Vagina (tissue), 2 donors: ENCODE data around the gene IGSF9. TPM values are rescaled to one million over a fixed set of nuclear protein-coding genes. Genes with fewer than 3 reads are reported as not detected.

Source experiments
- DNase-seq, 2 donors: peaks; one replicate each; pipeline ENCODE4 v3.0.0-alpha.2; 2017; ENCODE audit errors: extremely low spot score in 2 of 2
- H3K27ac ChIP-seq: fragments of 200-600 bp; sonication (generic); one replicate; pipeline ENCODE4 v1.5.1; 2019
- H3K27me3 ChIP-seq: fragments of 200-600 bp; sonication (generic); one replicate; pipeline ENCODE4 v1.5.1; 2019
- H3K36me3 ChIP-seq, 2 donors: fragments of 200-600 bp; sonication (generic); one replicate each; pipeline ENCODE4 v1.5.1; 2017 to 2019
- H3K4me1 ChIP-seq: fragments of 200-600 bp; sonication (generic); one replicate; pipeline ENCODE4 v1.5.1; 2019
- H3K4me3 ChIP-seq, 2 donors: fragments of 200-600 bp; sonication (generic); 1 replicate in 1 of 2; 2 replicates in 1 of 2; pipeline ENCODE4 v1.5.1; 2016 to 2019
- H3K9me3 ChIP-seq: fragments of 200-600 bp; sonication (generic); one replicate; pipeline ENCODE4 v1.5.1; 2019
- POLR2A ChIP-seq, 2 donors: fragments of 450-650 bp; IDR thresholded peaks; one replicate each; pipeline ENCODE4 v1.6.1; 2017; ENCODE audit warnings: antibody characterized with exemption in 2 of 2, mild to moderate bottlenecking in 2 of 2, moderate library complexity in 2 of 2
- POLR2AphosphoS5 ChIP-seq, 2 donors: sonication (generic); formaldehyde crosslinking; IDR thresholded peaks; one replicate each; pipeline ENCODE4 v1.9.0; 2017; ENCODE audit warnings: antibody characterized with exemption in 2 of 2, mild to moderate bottlenecking in 2 of 2, low read depth in 1 of 2; ENCODE audit not compliant: insufficient read depth in 1 of 2
- intact Hi-C: fragments of 100-400 bp; cut with DNase I; formaldehyde crosslinking; loops from one replicate; pipeline ENCODE4 v1.15.1; 2023
- total RNA-seq: library from RNA; depleted of rRNA; stranded (reverse); fragments of >200 nt; gene quantifications from one replicate; pipeline ENCODE4 v1.2.3, GENCODE V29; 2016
- TF ChIP-seq, protein P1 (sequence below), 3 experiments: fragments of 450-650 bp in 2 of 3; fragments of 200-600 bp in 1 of 3; sonication (generic) in 1 of 3; IDR thresholded peaks; one replicate each; pipeline ENCODE4 v1.5.1; 2017 to 2019; ENCODE audit warnings: antibody characterized with exemption in 3 of 3, mild to moderate bottlenecking in 2 of 3, moderate library complexity in 2 of 3

IGSF9 gene
- total RNA-seq, 1 donor from 2014 or later, result 5.6 TPM

- H3K4me3 ChIP-seq, result no peak overlapping the region
- peaks cover 16% of the 10 kb centered on the region for H3K4me1 ChIP-seq
- no peaks in the 10 kb centered on the region for H3K27me3 ChIP-seq
- no peak for DNase-seq
- no peaks in the 10 kb centered on the region for H3K36me3 ChIP-seq
- H3K27ac ChIP-seq, result no peak overlapping the region
- no peaks in the 10 kb centered on the region for H3K9me3 ChIP-seq
- TF ChIP-seq POLR2A (IDR thresholded peaks at IDR 0.05) (no peak), POLR2AphosphoS5 (IDR thresholded peaks at IDR 0.05; ENCODE audit: insufficient read depth in 1 of 2, low read depth in 1 of 2) (no peak)
- TF ChIP-seq, protein P1, sequence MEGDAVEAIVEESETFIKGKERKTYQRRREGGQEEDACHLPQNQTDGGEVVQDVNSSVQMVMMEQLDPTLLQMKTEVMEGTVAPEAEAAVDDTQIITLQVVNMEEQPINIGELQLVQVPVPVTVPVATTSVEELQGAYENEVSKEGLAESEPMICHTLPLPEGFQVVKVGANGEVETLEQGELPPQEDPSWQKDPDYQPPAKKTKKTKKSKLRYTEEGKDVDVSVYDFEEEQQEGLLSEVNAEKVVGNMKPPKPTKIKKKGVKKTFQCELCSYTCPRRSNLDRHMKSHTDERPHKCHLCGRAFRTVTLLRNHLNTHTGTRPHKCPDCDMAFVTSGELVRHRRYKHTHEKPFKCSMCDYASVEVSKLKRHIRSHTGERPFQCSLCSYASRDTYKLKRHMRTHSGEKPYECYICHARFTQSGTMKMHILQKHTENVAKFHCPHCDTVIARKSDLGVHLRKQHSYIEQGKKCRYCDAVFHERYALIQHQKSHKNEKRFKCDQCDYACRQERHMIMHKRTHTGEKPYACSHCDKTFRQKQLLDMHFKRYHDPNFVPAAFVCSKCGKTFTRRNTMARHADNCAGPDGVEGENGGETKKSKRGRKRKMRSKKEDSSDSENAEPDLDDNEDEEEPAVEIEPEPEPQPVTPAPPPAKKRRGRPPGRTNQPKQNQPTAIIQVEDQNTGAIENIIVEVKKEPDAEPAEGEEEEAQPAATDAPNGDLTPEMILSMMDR (IDR thresholded peaks at IDR 0.05), result no peak
- intact Hi-C loops, result no loop called here
Measured at GRCh38 chr1:159882527-159882862, 62.9 kb downstream of the IGSF9 start.

- Histone ChIP-seq H3K27me3 (no peaks in the 10 kb centered on the region), H3K4me3 (no peak overlapping the region), H3K27ac (no peak overlapping the region), H3K9me3 (no peaks in the 10 kb centered on the region), H3K4me1 (peaks cover 16% of the 10 kb centered on the region), H3K36me3 (no peaks in the 10 kb centered on the region)
- intact Hi-C loops, result no loop called here
- TF ChIP-seq POLR2AphosphoS5 (IDR thresholded peaks at IDR 0.05; ENCODE audit: insufficient read depth in 1 of 2, low read depth in 1 of 2), result no peak
- no peak for DNase-seq
Measured at GRCh38 chr1:159881622-159882526, 63.5 kb downstream of the IGSF9 start.

DNA sequence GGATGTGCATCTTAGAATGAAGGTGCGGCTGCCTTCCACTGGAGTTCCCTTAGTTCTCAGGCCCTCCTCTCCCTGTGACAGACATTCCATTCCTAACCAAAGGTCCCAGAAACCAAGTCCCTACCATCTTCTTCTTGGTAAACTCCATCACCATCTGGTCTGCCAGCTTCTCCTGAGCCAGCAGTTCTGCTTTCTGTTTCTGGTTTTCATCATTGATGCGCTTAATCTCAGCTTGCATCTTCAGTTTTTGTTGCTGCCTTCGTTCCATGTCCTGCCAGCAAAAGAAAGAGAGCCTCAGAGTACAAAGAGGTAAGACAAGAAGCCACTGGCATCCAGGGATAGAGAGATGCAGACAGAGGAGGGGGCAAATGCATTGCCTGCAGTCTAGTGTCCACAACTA, 65.0 kb downstream of the IGSF9 start:
- Histone ChIP-seq H3K4me3 (no peak overlapping the region), H3K36me3 (no peaks in the 10 kb centered on the region), H3K4me1 (peaks cover 16% of the 10 kb centered on the region), H3K27ac (no peak overlapping the region), H3K27me3 (no peaks in the 10 kb centered on the region), H3K9me3 (no peaks in the 10 kb centered on the region)
- TF ChIP-seq, protein P1 (IDR thresholded peaks at IDR 0.05), result no peak
- no peak for TF ChIP-seq POLR2AphosphoS5 (IDR thresholded peaks at IDR 0.05; ENCODE audit: insufficient read depth in 1 of 2, low read depth in 1 of 2)
- TF ChIP-seq POLR2A (IDR thresholded peaks at IDR 0.05), result no peak
- DNase-seq, result no peak
- intact Hi-C loops, result no loop called here

DNA sequence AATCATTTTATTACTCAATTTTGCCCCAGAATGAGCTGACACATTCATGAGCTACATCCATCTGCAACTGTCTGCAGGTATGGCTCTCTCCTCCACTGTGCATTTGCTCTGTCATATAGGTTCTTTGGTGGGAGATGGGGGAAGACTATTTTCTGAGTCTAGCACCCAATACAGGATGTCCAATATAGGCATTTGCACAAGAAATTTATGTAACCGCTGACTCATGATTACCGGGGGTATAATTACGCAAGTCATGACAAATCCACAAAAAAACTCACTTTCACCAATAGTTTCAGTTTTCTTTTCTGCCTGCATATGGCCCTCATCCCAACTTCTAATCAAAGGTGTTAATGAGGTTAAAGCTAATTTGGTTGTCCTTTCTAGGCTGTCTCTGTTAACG, 65.4 kb downstream of the IGSF9 start:
- intact Hi-C loops, result no loop called here
- TF ChIP-seq POLR2AphosphoS5 (IDR thresholded peaks at IDR 0.05; ENCODE audit: insufficient read depth in 1 of 2, low read depth in 1 of 2) (no peak), POLR2A (IDR thresholded peaks at IDR 0.05) (no peak)
- TF ChIP-seq, protein P1 (IDR thresholded peaks at IDR 0.05), result no peak

GRCh38 chr1:159879136-159879535, 66.3 kb downstream of the IGSF9 start:
- H3K4me1 ChIP-seq, result peaks cover 16% of the 10 kb centered on the region
- no peak overlapping the region for H3K27ac ChIP-seq
- intact Hi-C loops, result no loop called here
- TF ChIP-seq, protein P1 (IDR thresholded peaks at IDR 0.05), result no peak
- TF ChIP-seq POLR2AphosphoS5 (IDR thresholded peaks at IDR 0.05; ENCODE audit: insufficient read depth in 1 of 2, low read depth in 1 of 2) (no peak), POLR2A (IDR thresholded peaks at IDR 0.05) (no peak)
- no peak for DNase-seq
- H3K27me3 ChIP-seq, result no peaks in the 10 kb centered on the region
- H3K9me3 ChIP-seq, result no peaks in the 10 kb centered on the region
- no peak overlapping the region for H3K4me3 ChIP-seq
- no peaks in the 10 kb centered on the region for H3K36me3 ChIP-seq

More for the DNA sequence above, 65.4 kb downstream of the IGSF9 start:
- Histone ChIP-seq H3K4me3 (no peak overlapping the region), H3K27me3 (no peaks in the 10 kb centered on the region), H3K27ac (no peak overlapping the region), H3K4me1 (peaks cover 16% of the 10 kb centered on the region), H3K9me3 (no peaks in the 10 kb centered on the region), H3K36me3 (no peaks in the 10 kb centered on the region)
- DNase-seq, result no peak
